Measurements from ENCODE around the gene DIAPH2. TPM values are rescaled to one million over a fixed set of nuclear protein-coding genes. Genes with fewer than 3 reads are reported as not detected.

DIAPH2 gene
- total RNA-seq, 4 donors from 2014 or later = 40.2 to 52.2 (median 44.8) TPM

DNA sequence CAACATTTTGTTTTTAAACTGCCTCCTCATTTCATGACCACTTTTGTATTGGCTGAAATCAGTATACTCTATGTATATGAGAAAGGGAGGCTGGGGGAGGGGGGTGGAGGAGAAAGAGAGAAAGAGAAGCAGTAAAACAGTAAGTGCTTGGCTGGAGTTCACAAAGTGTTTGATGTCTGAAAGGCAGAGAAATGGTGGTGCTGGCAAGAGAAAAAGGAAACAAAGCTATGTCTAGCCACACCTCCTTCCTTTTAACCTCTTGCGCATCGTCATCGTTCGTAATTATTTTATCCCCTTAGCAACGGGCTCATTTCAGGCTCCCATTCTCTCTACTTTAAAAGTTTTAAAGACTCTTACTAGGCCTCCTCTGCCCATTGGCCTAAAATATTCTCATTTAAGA, 224.6 kb downstream of the DIAPH2 start:
- no peaks in the 10 kb centered on the region for H3K27me3 ChIP-seq
- no peaks in the 10 kb centered on the region for H3K9me3 ChIP-seq
- no peaks in the 10 kb centered on the region for H3K4me1 ChIP-seq
- 55 to 71% methylated on average over 5 of the region's 5 CpGs for WGBS, 2 donors
- DNase-seq (ENCODE audit: low spot score in 2 of 2) = no peak
- no peaks in the 10 kb centered on the region for H3K36me3 ChIP-seq
- H3K27ac ChIP-seq = no peak overlapping the region
- H3K4me3 ChIP-seq = no peak overlapping the region
- TF ChIP-seq, protein P1, sequence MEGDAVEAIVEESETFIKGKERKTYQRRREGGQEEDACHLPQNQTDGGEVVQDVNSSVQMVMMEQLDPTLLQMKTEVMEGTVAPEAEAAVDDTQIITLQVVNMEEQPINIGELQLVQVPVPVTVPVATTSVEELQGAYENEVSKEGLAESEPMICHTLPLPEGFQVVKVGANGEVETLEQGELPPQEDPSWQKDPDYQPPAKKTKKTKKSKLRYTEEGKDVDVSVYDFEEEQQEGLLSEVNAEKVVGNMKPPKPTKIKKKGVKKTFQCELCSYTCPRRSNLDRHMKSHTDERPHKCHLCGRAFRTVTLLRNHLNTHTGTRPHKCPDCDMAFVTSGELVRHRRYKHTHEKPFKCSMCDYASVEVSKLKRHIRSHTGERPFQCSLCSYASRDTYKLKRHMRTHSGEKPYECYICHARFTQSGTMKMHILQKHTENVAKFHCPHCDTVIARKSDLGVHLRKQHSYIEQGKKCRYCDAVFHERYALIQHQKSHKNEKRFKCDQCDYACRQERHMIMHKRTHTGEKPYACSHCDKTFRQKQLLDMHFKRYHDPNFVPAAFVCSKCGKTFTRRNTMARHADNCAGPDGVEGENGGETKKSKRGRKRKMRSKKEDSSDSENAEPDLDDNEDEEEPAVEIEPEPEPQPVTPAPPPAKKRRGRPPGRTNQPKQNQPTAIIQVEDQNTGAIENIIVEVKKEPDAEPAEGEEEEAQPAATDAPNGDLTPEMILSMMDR (IDR thresholded peaks at IDR 0.05) = no peak
- no peak for TF ChIP-seq EP300 (IDR thresholded peaks at IDR 0.05)
- no peak for TF ChIP-seq POLR2A (IDR thresholded peaks at IDR 0.05)

DNA sequence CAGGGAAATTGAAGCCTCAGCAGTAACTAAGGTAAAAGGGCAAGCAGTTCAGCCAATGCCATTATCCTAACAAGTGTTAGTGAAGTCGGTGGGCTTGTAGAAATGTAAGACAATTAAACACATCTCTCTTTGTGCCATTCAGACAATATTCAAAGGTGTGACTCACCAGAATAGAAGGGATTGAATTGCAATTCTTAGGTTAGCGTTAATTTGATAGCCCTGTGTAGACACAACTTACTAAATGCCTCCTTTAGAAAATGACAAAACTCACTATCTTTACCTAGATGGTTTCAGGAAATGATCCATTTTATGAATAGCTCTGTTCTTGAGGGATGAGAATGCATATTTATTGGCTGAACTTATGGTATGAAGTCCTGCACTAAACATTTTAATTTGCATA, 234.2 kb downstream of the DIAPH2 start:
- Histone ChIP-seq H3K36me3 (no peaks in the 10 kb centered on the region), H3K27ac (no peak overlapping the region), H3K27me3 (no peaks in the 10 kb centered on the region), H3K4me1 (no peaks in the 10 kb centered on the region), H3K4me3 (no peak overlapping the region), H3K9me3 (no peaks in the 10 kb centered on the region)
- 81 to 82% methylated on average over 2 of the region's 2 CpGs for WGBS, 2 donors
- no peak for DNase-seq (ENCODE audit: low spot score in 2 of 2)
- TF ChIP-seq, protein P1 (IDR thresholded peaks at IDR 0.05) = no peak
- TF ChIP-seq POLR2A (IDR thresholded peaks at IDR 0.05) = no peak

DNA sequence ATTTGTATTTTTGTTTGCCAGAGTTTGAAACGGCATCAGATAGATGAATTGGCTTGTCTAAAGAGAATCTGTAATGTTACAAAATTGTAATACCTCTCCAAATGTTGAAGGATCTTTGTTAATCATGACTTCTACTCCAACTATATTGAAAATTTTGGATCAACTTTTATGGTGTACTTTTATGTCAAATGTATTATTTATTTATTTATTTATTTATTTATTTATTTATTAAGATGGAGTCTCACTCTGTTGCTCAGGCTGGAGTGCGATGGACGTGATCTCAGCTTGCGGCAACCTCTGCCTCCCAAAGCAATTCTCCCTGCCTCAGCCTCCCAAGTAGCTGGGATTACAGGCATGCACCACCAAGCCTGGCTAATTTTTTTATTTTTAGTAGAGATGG, 235.0 kb downstream of the DIAPH2 start:
- Histone ChIP-seq H3K4me3 (no peak overlapping the region), H3K27me3 (no peaks in the 10 kb centered on the region), H3K27ac (no peak overlapping the region), H3K36me3 (no peaks in the 10 kb centered on the region), H3K9me3 (no peaks in the 10 kb centered on the region), H3K4me1 (no peaks in the 10 kb centered on the region)
- TF ChIP-seq EP300 (IDR thresholded peaks at IDR 0.05) = no peak
- TF ChIP-seq, protein P1 (IDR thresholded peaks at IDR 0.05) = no peak
- no peak for DNase-seq (ENCODE audit: low spot score in 2 of 2)
- 91 to 98% methylated on average over 4 of the region's 4 CpGs for WGBS, 2 donors

DNA sequence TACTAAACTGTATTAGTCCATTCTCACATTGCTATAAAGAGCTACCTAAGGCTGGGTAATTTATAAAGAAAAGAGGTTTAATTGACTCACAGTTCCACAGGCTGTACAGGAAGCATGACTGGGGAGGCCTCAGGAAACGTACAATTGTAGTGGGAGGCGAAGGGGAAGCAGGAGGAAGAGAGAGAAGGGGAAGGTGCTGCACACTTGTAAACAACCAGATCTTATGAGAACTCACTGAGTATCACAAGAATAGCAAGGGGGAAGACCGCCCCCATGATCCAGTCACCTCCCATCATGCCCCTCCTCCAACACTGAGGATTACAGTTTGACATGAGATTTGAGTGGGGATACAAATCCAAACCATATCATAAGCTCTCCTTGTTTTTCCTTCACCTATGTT, 239.9 kb downstream of the DIAPH2 start:
- no peak for TF ChIP-seq EP300 (IDR thresholded peaks at IDR 0.05)
- no peak for TF ChIP-seq POLR2A (IDR thresholded peaks at IDR 0.05)
- TF ChIP-seq, protein P1 (IDR thresholded peaks at IDR 0.05) = no peak
- Histone ChIP-seq H3K36me3 (no peaks in the 10 kb centered on the region), H3K9me3 (no peaks in the 10 kb centered on the region), H3K4me3 (no peak overlapping the region), H3K4me1 (no peaks in the 10 kb centered on the region), H3K27ac (no peak overlapping the region), H3K27me3 (no peaks in the 10 kb centered on the region)
- WGBS, 2 donors = 71 to 100% methylated on average over 3 of the region's 3 CpGs
- no peak for DNase-seq (ENCODE audit: low spot score in 2 of 2)

DNA sequence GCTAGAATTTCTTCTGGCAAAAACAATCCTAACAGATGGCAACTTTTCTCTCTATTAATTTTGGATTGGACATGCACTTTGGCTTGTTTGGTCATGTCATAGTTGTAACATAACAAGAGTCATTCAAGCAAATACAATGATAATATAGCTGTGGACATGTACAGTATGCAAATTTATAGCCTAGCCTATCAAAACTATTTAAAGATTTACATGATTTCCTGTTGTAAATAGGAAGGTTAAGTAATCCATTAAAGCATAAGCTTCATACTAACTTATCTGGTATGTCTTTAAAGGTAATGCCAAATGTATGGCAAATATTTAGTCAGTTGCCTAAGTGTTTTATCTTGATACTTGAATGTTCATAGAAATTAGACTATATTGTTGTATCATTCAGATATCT, 244.4 kb downstream of the DIAPH2 start:
- no peak overlapping the region for H3K27ac ChIP-seq
- no peak overlapping the region for H3K4me3 ChIP-seq
- H3K36me3 ChIP-seq = no peaks in the 10 kb centered on the region
- no peak for DNase-seq (ENCODE audit: low spot score in 2 of 2)
- no peaks in the 10 kb centered on the region for H3K9me3 ChIP-seq
- TF ChIP-seq POLR2A (IDR thresholded peaks at IDR 0.05) (no peak), EP300 (IDR thresholded peaks at IDR 0.05) (no peak)
- TF ChIP-seq, protein P1 (IDR thresholded peaks at IDR 0.05) = no peak
- H3K4me1 ChIP-seq = no peaks in the 10 kb centered on the region
- no peaks in the 10 kb centered on the region for H3K27me3 ChIP-seq

Data from tibial nerve (tissue), 4 donors.